Keratinocyte (primary cell): ENCODE measurements around the gene THRB.

Experiments used
- EZH2 ChIP-seq: IDR thresholded peaks from one replicate; pipeline ENCODE4 v1.6.1; 2012; ENCODE audit warnings: inconsistent platforms, mild to moderate bottlenecking, low read length, moderate library complexity
- TF ChIP-seq, protein P1 (sequence below), 3 experiments: IDR thresholded peaks in 1 of 3; conservative IDR thresholded peaks in 1 of 3; optimal IDR thresholded peaks in 1 of 3; 2 replicates in 2 of 3; 3 replicates in 1 of 3; pipeline versions ENCODE3 to v1.5.1; 2011; ENCODE audit warnings: low read length in 3 of 3, mild to moderate bottlenecking in 3 of 3, moderate library complexity in 2 of 3, control low read depth in 1 of 3, inconsistent platforms in 1 of 3; ENCODE audit not compliant: insufficient read depth in 2 of 3; ENCODE audit errors: extremely low read depth in 1 of 3

- TF ChIP-seq, protein P1, sequence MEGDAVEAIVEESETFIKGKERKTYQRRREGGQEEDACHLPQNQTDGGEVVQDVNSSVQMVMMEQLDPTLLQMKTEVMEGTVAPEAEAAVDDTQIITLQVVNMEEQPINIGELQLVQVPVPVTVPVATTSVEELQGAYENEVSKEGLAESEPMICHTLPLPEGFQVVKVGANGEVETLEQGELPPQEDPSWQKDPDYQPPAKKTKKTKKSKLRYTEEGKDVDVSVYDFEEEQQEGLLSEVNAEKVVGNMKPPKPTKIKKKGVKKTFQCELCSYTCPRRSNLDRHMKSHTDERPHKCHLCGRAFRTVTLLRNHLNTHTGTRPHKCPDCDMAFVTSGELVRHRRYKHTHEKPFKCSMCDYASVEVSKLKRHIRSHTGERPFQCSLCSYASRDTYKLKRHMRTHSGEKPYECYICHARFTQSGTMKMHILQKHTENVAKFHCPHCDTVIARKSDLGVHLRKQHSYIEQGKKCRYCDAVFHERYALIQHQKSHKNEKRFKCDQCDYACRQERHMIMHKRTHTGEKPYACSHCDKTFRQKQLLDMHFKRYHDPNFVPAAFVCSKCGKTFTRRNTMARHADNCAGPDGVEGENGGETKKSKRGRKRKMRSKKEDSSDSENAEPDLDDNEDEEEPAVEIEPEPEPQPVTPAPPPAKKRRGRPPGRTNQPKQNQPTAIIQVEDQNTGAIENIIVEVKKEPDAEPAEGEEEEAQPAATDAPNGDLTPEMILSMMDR (optimal IDR thresholded peaks at IDR 0.05 in 1 of 3, IDR thresholded peaks at IDR 0.05 in 1 of 3, conservative IDR thresholded peaks at IDR 0.05 in 1 of 3; ENCODE audit: extremely low read depth in 1 of 3, insufficient read depth in 2 of 3, low read length in 3 of 3), result no peak
- TF ChIP-seq EZH2, result no peak
These were observed 94.2 kb downstream of the THRB start for GRCh38 chr3:24400450-24400849.
